Measurements from ENCODE around the gene HECTD1. TPM values are rescaled to one million over a fixed set of nuclear protein-coding genes. Genes with fewer than 3 reads are reported as not detected.

Gene HECTD1
- polyA plus RNA-seq, 2 of the 4 experiments (the other 2 are of a cell fraction): 60.7 to 149 TPM

DNA sequence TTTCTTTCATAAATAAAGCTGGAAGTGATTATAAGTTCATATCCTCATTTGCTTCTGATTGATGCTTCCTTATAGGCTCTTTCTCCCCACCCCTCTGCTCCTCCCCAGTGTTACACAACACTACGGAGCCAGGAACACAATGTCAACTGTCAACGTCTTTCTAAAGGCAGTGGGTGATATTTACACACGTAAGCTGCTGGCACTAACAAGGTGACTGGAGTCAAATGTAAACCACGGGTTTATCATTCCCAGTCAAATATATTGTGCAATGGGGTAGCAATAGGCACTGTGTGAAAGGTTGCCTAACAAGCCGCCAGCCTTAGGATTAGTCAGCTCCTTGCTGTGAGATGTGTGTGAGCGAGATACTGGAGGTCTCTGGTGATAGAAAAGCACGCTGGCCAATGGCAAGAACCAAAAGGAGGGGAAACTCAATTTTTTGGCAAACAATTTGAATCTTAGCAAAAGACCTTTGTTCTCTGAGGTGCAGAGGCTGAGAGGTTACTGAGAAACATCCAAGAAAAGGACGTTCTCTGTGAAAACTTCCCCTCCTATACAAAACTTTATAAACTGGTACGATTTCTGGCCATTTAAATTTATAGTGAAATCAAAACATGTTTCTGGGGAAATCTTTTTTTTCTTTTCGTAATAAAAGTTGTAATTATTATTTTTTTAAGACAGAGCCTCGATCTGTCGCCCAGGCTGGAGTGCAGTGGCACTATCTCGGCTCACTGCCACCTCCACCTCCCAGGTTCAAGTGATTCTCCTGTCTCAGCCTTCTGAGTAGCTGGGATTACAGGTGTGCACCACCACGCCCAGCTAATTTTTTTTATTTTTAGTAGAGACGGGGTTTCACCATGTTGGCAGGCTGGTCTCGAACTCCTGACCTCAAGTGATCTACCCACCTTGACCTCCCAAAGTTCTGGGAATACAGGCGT lies 22.3 kb upstream of the HECTD1 start:
- peak; percentile 98 to 99 for DNase-seq (ENCODE audit: low read depth in 1 of 2, low spot score in 1 of 2)
- ChIA-PET POLR2A (interaction anchor here (0.6 to 3.8 kb wide), 10 partner anchors 11 to 218 kb away, joined by 3 to 51 read pairs (median 4); partner anchors contain the start of genes HEATR5A and HECTD1), CTCF (interaction anchor here (0.6 to 5.2 kb wide), 2 partner anchors 23 to 64 kb away, joined by 5 to 30 read pairs; partner anchors contain the start of gene HECTD1)
- Histone ChIP-seq H3K4me3 (peak overlapping the region; percentile 31), H3K9me3 (no peaks in the 10 kb centered on the region), H3K4me2 (peak overlapping the region; percentile 75), H3K27ac (peak overlapping the region; percentile 80 to 87), H3K4me1 (peaks cover 39% of the 10 kb centered on the region)
- ATAC-seq: peak; percentile 99
- peak; percentile 94 for FAIRE-seq
- 13% methylated on average over 17 of the region's 17 CpGs for WGBS (ENCODE audit: missing lambda C conversion rate)
- TF ChIP-seq NFE2L2 (conservative IDR thresholded peaks at IDR 0.05; ENCODE audit: low read length) (no peak), ESRRA (IDR thresholded peaks at IDR 0.05; ENCODE audit: borderline replicate concordance, low read length) (peak; percentile 95), CBX8 (IDR thresholded peaks at IDR 0.05) (no peak), EP300 (IDR thresholded peaks at IDR 0.05) (peak; percentile 81 to 93; a peak in 3 of 5 replicates), CHD4 (IDR thresholded peaks at IDR 0.05; ENCODE audit: borderline replicate concordance) (no peak), KDM5A (IDR thresholded peaks at IDR 0.05) (no peak), CBX2 (IDR thresholded peaks at IDR 0.05; ENCODE audit: borderline replicate concordance, low read depth) (no peak), MAFK (IDR thresholded peaks at IDR 0.05; ENCODE audit: partially characterized antibody) (no peak), TFCP2L1 (CRISPR knock-in tag; IDR thresholded peaks at IDR 0.05) (no peak), FOSL2 (IDR thresholded peaks at IDR 0.05) (peak; percentile 63; the same call in 1 of the 2 replicates), FOSL2 (CRISPR knock-in tag; IDR thresholded peaks at IDR 0.05) (peak; percentile 93), FOSB (CRISPR knock-in tag; IDR thresholded peaks at IDR 0.05) (no peak), BHLHE40 (IDR thresholded peaks at IDR 0.05; ENCODE audit: low read depth, low read length) (no peak), ZSCAN20 (CRISPR knock-in tag; IDR thresholded peaks at IDR 0.05) (no peak), GATA3 (IDR thresholded peaks at IDR 0.05; ENCODE audit: borderline replicate concordance) (peak; percentile 91), POLR2A (IDR thresholded peaks at IDR 0.05; ENCODE audit: low read length) (no peak), EHF (CRISPR knock-in tag; IDR thresholded peaks at IDR 0.05) (no peak), FOXS1 (CRISPR knock-in tag; IDR thresholded peaks at IDR 0.05) (no peak), HOXA7 (CRISPR knock-in tag; IDR thresholded peaks at IDR 0.05) (no peak), HDAC2 (IDR thresholded peaks at IDR 0.05) (no peak), HEYL (CRISPR knock-in tag; IDR thresholded peaks at IDR 0.05) (no peak), EHMT2 (IDR thresholded peaks at IDR 0.05; ENCODE audit: low read depth) (no peak), MAZ (IDR thresholded peaks at IDR 0.05; ENCODE audit: borderline replicate concordance, low read depth, low read length) (no peak), KDM1A (IDR thresholded peaks at IDR 0.05; ENCODE audit: low read depth) (no peak), NPAS2 (CRISPR knock-in tag; IDR thresholded peaks at IDR 0.05; ENCODE audit: borderline replicate concordance) (no peak), POLR2AphosphoS2 (conservative IDR thresholded peaks at IDR 0.05; ENCODE audit: low read length) (no peak), TP53 (CRISPR knock-in tag; IDR thresholded peaks at IDR 0.05) (no peak)
- TF ChIP-seq, protein P1, sequence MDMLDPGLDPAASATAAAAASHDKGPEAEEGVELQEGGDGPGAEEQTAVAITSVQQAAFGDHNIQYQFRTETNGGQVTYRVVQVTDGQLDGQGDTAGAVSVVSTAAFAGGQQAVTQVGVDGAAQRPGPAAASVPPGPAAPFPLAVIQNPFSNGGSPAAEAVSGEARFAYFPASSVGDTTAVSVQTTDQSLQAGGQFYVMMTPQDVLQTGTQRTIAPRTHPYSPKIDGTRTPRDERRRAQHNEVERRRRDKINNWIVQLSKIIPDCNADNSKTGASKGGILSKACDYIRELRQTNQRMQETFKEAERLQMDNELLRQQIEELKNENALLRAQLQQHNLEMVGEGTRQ (IDR thresholded peaks at IDR 0.05): no peak
- TF ChIP-seq, protein P2, sequence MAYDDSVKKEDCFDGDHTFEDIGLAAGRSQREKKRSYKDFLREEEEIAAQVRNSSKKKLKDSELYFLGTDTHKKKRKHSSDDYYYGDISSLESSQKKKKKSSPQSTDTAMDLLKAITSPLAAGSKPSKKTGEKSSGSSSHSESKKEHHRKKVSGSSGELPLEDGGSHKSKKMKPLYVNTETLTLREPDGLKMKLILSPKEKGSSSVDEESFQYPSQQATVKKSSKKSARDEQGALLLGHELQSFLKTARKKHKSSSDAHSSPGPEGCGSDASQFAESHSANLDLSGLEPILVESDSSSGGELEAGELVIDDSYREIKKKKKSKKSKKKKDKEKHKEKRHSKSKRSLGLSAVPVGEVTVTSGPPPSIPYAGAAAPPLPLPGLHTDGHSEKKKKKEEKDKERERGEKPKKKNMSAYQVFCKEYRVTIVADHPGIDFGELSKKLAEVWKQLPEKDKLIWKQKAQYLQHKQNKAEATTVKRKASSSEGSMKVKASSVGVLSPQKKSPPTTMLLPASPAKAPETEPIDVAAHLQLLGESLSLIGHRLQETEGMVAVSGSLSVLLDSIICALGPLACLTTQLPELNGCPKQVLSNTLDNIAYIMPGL (CRISPR knock-in tag; IDR thresholded peaks at IDR 0.05; ENCODE audit: borderline replicate concordance): no peak
- TF ChIP-seq, protein P3, sequence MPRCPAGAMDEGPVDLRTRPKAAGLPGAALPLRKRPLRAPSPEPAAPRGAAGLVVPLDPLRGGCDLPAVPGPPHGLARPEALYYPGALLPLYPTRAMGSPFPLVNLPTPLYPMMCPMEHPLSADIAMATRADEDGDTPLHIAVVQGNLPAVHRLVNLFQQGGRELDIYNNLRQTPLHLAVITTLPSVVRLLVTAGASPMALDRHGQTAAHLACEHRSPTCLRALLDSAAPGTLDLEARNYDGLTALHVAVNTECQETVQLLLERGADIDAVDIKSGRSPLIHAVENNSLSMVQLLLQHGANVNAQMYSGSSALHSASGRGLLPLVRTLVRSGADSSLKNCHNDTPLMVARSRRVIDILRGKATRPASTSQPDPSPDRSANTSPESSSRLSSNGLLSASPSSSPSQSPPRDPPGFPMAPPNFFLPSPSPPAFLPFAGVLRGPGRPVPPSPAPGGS (IDR thresholded peaks at IDR 0.05): peak; percentile 92; the same call in 2 of the 3 replicates
- TF ChIP-seq, protein P4, sequence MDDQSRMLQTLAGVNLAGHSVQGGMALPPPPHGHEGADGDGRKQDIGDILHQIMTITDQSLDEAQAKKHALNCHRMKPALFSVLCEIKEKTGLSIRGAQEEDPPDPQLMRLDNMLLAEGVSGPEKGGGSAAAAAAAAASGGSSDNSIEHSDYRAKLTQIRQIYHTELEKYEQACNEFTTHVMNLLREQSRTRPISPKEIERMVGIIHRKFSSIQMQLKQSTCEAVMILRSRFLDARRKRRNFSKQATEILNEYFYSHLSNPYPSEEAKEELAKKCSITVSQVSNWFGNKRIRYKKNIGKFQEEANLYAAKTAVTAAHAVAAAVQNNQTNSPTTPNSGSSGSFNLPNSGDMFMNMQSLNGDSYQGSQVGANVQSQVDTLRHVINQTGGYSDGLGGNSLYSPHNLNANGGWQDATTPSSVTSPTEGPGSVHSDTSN (IDR thresholded peaks at IDR 0.05): peak; percentile 78
- TF ChIP-seq, protein P5, sequence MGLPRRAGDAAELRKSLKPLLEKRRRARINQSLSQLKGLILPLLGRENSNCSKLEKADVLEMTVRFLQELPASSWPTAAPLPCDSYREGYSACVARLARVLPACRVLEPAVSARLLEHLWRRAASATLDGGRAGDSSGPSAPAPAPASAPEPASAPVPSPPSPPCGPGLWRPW (IDR thresholded peaks at IDR 0.05): peak; percentile 99
- TF ChIP-seq, protein P6, sequence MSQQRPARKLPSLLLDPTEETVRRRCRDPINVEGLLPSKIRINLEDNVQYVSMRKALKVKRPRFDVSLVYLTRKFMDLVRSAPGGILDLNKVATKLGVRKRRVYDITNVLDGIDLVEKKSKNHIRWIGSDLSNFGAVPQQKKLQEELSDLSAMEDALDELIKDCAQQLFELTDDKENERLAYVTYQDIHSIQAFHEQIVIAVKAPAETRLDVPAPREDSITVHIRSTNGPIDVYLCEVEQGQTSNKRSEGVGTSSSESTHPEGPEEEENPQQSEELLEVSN (IDR thresholded peaks at IDR 0.05; ENCODE audit: borderline replicate concordance, low read depth): no peak
- TF ChIP-seq, protein P7, sequence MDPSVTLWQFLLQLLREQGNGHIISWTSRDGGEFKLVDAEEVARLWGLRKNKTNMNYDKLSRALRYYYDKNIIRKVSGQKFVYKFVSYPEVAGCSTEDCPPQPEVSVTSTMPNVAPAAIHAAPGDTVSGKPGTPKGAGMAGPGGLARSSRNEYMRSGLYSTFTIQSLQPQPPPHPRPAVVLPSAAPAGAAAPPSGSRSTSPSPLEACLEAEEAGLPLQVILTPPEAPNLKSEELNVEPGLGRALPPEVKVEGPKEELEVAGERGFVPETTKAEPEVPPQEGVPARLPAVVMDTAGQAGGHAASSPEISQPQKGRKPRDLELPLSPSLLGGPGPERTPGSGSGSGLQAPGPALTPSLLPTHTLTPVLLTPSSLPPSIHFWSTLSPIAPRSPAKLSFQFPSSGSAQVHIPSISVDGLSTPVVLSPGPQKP (IDR thresholded peaks at IDR 0.05; ENCODE audit: low read depth, low read length): no peak
